SKM-1 treated with dmso at 0.1 percent for 144 hours (cell line): ENCODE data around the gene ACTR8.
"Not testable (repeated sequence)": the region's sequence is repeated elsewhere in the genome, so short reads cannot be mapped to it uniquely, and the experiment has no call there.

Experiments
- DNase-seq: peaks from one replicate; lab custom pipeline; 2025; ENCODE audit not compliant: unreplicated experiment; lab: John Stamatoyannopoulos, UW

Gene ACTR8, protein sequence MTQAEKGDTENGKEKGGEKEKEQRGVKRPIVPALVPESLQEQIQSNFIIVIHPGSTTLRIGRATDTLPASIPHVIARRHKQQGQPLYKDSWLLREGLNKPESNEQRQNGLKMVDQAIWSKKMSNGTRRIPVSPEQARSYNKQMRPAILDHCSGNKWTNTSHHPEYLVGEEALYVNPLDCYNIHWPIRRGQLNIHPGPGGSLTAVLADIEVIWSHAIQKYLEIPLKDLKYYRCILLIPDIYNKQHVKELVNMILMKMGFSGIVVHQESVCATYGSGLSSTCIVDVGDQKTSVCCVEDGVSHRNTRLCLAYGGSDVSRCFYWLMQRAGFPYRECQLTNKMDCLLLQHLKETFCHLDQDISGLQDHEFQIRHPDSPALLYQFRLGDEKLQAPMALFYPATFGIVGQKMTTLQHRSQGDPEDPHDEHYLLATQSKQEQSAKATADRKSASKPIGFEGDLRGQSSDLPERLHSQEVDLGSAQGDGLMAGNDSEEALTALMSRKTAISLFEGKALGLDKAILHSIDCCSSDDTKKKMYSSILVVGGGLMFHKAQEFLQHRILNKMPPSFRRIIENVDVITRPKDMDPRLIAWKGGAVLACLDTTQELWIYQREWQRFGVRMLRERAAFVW

DNA sequence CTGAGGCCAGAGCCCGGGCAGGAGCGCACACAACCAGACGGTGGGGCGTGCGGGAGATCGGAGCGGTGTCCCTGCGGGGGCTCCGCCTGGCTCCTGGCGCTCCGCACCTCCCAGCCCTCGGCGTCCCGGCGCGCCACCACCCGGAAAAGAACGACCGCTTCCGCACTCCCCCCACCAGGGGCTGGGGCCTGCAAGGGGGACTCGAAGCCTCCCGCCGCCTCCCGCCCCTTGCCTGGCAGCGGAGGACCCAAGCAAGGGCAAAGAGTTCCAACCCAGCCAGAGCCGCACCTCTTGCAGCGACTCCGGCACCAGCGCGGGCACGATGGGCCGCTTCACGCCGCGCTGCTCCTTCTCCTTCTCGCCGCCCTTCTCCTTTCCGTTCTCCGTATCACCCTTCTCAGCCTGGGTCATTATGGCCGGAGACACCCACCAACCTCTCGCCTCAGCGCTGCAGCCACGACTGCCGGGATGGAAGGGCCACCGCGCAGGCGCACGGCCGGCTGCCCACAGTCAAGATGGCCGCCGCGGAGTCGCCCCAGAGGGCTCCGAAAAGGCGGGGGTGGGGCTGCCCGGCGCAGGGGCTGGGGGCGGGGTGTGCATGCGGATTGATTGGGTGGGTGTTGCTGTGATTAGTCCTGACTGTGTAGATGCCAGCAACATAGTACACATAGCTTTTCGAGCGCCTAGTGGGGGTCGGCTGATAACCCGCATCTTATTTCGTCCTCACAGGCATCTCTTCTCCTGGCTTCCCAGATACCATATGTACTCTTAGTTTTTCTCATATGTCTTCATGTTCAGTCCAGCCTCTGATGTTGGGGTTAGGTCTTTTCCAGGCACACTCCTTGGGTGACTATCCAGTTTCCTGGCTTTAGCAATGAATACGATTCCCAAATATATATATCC lies at the start of gene ACTR8:
Gene ACTR8, minus strand, starts transcription at position 462 of the 903 bp plus-strand sequence. Its CDS starts 51 bp downstream, at position 411.
- peak; percentile 75 for DNase-seq

DNA sequence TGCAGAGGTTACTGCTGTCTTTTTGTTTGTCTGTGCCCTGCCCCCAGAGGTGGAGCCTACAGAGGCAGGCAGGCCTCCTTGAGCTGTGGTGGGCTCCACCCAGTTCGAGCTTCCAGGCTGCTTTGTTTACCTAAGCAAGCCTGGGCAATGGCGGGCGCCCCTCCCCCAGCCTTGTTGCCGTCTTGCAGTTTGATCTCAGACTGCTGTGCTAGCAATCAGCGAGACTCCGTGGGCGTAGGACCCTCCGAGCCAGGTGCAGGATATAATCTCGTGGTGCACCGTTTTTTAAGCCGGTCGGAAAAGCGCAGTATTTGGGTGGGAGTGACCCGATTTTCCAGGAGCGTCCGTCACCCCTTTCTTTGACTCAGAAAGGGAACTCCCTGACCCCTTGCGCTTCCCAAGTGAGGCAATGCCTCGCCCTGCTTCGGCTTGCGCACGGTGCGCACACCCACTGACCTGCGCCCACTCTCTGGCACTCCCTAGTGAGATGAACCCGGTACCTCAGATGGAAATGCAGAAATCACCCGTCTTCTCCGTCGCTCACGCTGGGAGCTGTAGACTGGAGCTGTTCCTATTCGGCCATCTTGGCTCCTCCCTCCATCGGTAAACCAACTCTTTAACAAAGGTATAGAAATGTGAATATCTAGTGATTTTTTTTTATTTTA lies 45.4 kb upstream of the ACTR8 start:
- not testable (repeated sequence) for DNase-seq

DNA sequence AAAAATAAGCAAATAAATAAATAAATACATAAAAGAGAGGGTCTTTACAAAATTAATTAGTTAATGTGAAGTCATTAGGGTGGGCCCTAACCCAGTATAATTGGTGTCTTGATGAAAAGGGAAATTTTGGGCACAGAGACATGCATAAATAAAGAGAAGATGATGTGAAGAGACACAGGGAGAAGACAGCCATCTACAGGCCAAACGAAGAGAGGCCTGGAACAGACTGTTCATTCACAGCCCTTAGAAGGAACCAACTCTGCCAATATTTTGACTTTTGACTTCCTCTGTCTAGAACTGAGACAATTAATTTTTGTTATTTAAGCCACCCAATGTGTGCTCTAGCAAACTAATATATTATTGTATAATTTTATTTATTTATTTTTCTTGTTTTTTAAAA lies 39.3 kb upstream of the ACTR8 start:
- DNase-seq, result peak; percentile 2

DNA sequence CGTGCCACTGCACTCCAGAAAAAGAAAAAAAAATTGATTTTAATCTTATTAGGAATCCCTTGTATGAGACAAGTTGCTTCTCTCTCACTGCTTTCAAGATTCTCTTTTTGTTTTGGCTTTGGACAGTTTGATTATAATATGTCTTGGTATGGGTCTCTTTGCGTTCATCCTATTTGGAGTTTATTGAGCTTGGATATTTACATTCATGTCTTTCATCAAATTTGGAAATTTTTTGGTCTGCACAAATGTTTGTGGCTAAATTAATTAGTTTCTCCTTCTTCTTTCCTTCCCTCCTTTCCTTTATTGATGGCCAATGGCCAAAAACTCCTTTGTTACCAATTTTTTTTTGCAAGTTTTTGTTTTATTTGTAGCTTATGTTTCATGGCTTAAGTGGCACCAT lies 37.8 kb upstream of the ACTR8 start:
- DNase-seq, result no peak

DNA sequence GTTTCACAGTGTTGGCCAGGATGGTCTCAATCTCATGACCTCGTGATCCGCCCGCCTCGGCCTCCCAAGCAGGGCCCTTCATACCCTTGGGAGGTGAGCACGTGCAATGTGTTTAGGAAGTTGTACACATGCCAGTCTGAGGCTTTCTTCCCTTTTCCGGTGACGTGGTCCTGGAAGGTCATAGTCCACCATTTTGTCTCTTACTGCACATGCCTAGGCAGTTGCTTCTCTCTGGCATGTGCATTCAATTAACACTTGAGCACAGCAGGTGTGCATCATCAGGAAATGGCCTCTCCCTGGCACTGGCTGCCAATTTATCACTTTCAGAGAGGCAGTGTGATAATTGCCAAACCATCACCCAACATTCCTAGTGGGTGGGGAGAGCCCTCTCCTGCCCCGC lies 31.4 kb upstream of the ACTR8 start:
- no peak for DNase-seq

DNA sequence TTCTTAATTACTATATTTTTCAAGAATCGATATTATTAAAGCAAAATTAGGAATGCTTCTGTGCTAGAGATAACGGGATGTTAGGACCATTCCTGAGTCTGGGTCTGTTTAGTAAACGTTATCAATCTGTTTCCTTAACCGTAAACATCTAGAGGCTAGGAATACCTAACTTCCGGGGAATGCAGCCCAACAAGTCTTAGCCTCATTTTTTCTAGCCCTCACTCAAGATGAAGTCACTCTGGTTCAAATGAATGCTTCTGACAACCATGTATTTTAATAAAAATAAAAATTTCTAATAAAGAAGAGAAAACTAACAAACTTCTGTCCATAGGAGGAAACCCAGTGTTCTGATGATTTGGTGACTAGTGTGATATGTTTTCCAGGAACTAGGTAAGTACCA lies 20.8 kb upstream of the ACTR8 start:
- no peak for DNase-seq

DNA sequence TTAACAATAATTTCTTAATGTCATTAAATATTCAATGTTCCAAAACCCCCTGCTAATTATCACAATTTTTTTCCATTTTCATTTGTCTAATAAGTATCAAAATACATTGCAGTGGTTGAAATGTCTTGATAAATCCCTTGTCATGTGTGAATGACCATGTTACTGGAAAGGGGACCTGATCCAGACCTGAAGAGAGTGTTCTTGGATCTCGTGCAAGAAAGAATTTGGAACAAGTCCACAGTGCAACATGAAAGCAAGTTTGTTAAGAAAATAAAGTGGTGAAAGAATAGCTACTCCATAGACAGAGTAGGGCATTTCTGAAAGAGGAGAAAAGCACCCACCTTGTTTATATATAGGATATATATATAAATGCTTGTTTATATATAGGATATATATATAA lies 20.1 kb upstream of the ACTR8 start:
- no peak for DNase-seq

DNA sequence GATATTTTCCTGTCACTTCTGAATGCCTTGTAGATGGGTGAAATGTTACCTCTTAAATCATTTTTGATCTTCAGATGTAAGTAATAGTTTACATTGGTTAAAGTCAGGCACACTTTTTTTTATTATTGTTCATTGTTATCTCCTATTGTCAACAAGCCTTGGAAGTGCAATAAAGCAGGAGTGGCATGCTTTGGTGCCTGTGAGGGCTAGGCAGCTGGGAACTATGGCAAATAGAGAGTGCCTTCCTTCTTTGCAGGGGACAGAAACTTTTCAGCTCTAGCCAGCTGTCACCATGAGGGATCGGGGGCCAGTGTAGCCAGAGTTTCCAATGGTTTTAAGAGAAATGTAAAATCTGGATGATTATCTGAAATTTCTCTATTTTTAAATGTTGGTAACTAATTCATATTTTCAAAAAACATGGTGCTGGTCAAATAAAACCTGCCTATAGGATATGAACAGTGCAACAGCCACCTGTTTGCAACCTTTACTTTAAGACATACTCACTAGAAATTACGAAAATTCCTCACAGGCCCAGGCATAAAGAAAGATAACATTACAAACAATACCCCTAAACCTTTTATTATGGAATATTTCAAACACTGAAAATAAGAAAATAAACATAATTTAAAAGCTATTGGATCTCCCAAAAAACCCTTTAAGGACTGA lies 18.8 kb upstream of the ACTR8 start:
- no peak for DNase-seq

DNA sequence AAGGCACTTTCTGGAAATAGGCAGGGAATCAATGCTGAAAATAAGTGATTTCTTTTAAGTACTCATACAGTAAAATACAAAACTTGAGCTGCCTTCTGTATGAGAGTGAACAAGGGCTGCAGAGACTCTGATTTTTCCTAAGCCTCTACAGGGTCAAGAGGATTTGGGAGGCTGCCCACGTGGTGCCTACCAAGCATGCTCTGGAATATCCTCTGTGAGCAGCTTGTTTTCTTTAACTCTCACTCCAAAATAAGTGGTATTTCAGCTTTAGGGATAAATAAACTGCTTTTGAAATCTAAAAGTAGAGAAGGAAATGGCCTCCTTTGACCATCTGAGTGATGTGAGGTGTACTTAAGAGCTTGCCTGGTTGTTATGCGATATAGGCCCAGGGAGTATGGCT lies 17.8 kb upstream of the ACTR8 start:
- no peak for DNase-seq

DNA sequence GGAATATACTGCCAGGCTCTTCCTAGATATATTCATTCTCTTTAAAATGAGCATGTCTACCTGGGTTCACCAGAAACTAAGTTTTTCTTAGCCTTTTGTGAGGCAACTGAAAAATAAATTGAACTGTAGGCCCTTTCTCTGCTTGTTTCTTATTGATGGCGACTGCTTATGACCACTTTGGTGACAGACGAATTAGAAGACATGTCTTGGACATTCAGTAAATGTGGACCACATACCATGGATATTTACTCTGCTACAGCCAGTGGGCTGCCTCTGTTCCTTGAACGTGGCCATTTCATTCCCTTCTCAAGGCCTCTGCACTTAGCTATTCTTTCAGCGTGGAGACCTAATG lies 10.3 kb upstream of the ACTR8 start:
- DNase-seq, result no peak

DNA sequence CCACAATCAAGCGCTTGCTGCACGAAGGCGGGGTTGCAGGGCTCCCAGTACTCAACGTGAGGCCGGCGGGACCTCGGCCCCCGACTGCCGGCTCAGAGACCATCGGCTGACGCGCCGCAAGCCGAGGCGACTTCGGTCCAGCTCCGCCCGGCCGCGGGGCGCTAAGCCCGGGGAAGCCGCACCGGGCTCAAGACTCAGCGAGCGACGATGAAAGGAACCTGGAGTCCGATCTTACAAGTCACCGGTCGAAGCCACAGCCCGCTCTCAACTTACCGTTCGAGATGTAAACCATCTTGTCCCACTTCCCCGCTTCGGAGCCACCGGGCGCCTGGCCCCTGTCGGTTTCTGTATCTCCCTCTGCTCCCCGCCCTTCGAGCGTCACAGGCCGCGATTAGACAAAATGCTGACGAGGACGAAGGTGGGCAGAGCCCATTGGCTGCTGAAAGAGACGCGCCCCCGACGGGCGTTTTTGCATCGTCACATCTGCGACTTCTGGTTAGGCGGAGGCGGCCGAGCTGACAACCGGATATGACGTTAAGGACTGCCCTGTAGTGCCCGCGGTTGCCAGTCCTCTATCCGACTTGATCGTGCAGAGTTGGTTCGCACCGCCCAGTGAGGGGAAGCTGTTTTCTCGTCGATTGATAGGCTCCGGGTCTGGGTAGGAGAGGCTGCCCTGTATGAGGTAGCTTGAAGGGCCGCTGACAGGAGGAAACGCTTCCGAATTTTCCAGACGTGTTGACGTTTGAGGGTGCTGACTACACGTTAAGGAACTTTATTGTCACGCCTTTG lies 9.7 kb upstream of the ACTR8 start, which contains the start of gene SELENOK:
Gene SELENOK, minus strand, starts transcription at position 363 of the 789 bp plus-strand sequence.
- peak; percentile 98 for DNase-seq

DNA sequence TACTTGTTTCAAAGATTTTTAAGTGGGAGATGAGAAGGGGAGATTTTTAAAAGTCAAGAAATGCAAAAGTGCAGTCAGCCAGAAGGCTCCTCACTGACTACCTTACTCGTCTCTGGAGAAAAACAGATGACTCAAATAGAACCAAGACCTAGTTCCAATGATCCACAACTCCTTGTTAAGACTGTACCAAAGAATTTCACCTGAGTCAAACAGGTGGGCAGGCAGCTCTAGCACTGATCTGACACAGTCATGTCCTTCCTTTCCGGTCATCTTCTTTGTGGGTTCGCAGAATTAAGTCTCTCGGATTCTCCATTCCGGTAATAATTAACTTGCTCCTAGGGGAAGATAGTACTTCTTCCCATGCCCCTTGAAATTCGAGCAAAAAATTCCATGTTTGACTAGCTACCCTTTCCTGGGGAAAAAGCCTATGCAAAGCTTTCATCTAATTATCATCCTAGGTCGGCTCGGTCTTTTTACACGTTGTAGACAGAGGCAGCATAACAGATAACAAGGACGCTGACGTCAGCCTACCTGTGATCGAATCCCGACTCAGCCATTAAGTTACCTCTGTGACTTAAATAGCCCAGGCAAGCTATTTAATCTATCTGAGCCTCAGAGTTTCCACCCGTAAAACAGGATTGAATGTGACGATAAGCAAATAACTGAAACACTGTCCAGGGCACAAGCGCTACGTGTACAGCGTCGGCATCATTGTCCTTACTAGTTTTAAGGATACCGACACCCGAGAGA lies 8.9 kb upstream of the ACTR8 start:
- no peak for DNase-seq

DNA sequence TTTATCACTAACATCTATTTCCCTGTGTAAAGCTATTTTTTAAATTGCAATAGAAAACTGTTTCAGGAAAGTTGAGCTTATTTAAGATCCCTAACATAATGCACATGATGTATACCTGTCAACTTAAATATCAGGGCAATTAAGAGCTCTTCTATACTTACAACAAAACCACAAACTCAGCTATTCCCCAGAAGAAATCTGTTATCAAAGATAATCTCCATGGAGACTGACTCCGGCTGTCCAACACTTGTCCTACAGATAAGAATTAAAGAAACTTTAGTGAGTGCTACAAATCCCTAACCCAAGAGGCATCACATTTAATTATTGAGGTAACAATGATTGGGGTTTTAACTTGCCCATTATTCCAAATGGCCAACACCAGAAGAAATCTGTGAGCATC lies 6.3 kb upstream of the ACTR8 start:
- no peak for DNase-seq

DNA sequence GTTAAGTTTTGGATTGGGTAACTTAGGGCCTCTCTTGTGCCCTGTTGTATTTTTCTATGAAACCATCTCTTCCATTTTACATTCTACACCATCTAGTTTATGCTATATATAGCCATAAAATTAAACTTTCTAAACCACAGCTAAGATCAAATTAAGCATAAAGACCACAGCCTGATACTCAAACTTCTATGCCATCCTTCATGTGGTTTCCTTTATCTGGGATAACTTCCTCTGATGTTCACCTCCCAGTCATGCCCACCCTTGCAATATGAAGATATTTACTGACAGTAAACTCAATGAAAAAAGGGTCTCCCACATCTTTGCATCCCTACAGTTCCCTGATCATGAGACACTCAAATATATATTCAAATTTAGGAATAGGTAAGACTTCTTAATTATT lies 5.5 kb upstream of the ACTR8 start:
- DNase-seq, result no peak

DNA sequence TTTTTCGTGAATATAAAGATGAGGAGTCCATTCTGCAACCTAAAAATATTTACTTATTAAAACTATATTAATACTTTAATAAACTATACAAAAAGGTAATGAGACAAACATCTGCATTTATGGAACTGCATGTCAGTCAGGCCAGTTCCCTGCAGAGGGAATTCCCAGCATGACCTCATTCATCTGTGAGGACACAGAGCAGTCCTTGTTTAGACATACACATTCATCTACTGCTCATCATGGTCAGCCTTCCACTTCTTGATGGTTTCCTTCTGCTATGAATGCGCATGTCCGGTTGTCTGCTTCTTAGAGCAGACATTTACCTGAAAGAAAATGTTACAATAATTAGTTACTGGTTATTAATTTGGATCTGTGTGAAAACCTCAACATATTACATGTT lies 3.3 kb upstream of the ACTR8 start:
- DNase-seq, result no peak

DNA sequence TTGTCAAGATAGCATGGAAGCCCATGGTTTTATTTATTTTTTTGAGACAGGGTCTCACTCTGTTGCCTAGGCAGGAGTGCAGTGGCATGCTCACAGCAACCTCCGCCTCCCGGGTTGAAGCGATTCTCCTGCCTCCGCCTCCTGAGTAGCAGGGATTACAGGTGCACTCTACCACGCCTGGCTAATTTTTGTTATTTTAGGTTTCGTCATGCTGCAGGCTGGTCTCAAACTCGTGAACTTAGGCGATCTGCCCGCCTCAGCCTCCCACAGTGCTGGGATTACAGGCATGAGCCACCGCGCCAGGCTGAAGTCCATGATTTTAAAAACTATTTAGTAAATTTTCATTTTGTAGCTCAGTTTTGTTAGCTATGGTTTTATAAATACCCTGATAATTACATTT lies 2.7 kb upstream of the ACTR8 start:
- DNase-seq, result no peak

DNA sequence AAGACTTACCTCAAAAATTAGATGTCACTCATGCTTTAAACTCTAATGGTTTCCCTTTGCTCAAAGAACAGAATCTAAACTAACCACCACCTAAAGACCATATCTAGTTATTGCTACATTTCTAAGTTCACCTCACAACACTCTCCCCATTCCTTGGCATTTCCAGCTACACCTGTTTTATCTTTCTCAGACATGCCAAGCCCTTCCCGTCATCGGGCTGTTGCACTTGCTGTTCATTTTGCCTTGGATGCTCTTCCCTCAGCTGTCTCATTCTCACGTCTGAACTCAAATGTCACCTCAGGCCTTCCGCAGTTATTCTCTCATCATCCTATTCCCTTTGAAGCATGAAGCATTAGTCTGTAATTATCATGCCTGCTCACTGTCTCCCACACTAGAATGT lies 1.1 kb upstream of the ACTR8 start:
- no peak for DNase-seq

DNA sequence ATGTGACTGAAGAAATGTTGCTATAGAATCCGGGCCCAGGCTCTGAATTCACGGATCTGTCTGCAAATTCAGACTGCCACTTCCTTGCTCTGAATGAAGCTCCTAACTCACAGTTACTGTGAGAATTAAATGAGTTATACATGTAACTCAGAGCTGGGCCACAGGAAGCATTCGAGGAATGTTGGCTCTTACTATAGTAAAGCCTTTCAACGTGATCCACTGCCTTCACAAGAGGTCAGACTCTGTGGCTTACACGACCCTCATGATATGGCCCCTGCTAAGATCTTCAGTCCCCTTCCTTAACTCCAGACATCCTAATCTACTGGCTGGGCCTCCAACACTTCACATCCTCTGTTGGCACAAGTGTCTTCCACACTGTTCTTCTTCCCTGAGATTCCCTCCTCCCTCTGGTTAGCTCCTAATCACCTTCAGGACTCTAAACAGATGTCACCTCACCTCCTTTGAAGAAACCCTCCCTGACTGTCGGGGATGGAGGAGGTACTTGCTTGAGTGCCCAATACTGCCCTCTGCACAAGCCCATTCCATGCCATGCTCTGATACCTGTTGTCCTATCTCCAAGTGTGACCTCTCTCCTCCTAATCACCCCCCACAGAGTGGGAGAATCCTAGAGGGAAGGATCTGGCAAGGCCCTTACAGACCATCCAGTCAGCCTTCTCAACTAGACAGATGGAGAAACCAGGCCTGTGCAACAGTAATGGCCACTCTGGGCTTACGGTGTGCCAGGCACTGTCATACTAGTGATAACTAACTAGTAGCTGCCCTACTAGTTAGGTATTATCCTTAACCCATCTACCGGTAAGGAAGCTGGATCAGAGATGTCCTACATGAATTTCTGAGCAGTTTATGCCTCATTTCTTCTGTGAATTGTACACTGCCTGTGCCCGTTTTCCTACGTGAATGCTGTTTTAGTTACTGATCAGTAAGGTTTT lies 1.3 kb downstream of the ACTR8 start:
- no peak for DNase-seq
